ENCODE measurements around the gene ADK.

DNA sequence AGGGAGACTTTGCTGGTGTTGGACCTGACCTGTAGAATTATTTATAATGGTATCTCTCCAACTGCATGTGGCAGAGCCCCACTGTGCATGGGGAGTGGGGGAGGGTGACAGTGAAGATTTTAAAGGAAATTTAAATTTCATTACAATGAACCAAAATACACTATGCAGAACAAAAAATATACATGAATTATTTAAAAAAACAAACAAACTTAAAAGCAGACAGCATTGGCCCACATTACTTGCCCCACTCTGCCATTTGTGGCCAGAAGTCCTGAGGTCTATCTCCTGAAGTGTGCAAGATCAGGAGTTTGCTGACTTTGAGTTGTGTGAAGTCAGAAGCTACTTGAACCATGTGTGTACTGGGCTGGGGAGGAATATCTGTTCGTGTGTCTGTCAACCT, 40.9 kb upstream of the ADK start:
- no peak for TF ChIP-seq TAF1 (IDR thresholded peaks at IDR 0.05; ENCODE audit: borderline replicate concordance, insufficient read depth, low read length)
- no peak for TF ChIP-seq POLR2AphosphoS5 (IDR thresholded peaks at IDR 0.05; ENCODE audit: low read depth, low read length)
- TF ChIP-seq SIN3A (IDR thresholded peaks at IDR 0.05; ENCODE audit: borderline replicate concordance, insufficient read depth, low read length): no peak
- TF ChIP-seq, protein P1, sequence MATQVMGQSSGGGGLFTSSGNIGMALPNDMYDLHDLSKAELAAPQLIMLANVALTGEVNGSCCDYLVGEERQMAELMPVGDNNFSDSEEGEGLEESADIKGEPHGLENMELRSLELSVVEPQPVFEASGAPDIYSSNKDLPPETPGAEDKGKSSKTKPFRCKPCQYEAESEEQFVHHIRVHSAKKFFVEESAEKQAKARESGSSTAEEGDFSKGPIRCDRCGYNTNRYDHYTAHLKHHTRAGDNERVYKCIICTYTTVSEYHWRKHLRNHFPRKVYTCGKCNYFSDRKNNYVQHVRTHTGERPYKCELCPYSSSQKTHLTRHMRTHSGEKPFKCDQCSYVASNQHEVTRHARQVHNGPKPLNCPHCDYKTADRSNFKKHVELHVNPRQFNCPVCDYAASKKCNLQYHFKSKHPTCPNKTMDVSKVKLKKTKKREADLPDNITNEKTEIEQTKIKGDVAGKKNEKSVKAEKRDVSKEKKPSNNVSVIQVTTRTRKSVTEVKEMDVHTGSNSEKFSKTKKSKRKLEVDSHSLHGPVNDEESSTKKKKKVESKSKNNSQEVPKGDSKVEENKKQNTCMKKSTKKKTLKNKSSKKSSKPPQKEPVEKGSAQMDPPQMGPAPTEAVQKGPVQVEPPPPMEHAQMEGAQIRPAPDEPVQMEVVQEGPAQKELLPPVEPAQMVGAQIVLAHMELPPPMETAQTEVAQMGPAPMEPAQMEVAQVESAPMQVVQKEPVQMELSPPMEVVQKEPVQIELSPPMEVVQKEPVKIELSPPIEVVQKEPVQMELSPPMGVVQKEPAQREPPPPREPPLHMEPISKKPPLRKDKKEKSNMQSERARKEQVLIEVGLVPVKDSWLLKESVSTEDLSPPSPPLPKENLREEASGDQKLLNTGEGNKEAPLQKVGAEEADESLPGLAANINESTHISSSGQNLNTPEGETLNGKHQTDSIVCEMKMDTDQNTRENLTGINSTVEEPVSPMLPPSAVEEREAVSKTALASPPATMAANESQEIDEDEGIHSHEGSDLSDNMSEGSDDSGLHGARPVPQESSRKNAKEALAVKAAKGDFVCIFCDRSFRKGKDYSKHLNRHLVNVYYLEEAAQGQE (IDR thresholded peaks at IDR 0.05; ENCODE audit: insufficient read depth in 1 of 2, low read depth in 2 of 2, low read length in 2 of 2): no peak
- no peak for TF ChIP-seq FOXP2 (optimal IDR thresholded peaks at IDR 0.05; ENCODE audit: borderline replicate concordance, extremely low read depth, extremely low read length, insufficient read depth)
